Mesenchymal stem cell (in vitro differentiated cells and primary cell): ENCODE data around the gene SPDYE1.
A peak's percentile ranks its signal among the peaks of the same experiment; 100 is the strongest.

ENCODE experiments used
- DNase-seq: peaks from one replicate; pipeline ENCODE4 v3.0.0-alpha.2; 2013
- H2AFZ ChIP-seq: one replicate; pipeline ENCODE4 v1.6.1; 2013; ENCODE audit warnings: low read depth, mild to moderate bottlenecking, control low read depth, inconsistent platforms, low read length, moderate library complexity
- H2AK5ac ChIP-seq: 2 replicates; pipeline ENCODE4 v1.6.1; 2013; ENCODE audit warnings: low read length, moderate library complexity, mild to moderate bottlenecking, inconsistent platforms; ENCODE audit not compliant: severe bottlenecking
- H2BK120ac ChIP-seq: one replicate; pipeline ENCODE4 v1.6.1; 2013; ENCODE audit warnings: low read depth, mild to moderate bottlenecking, inconsistent platforms, low read length, moderate library complexity
- H2BK12ac ChIP-seq, 2 experiments: one replicate each; pipeline ENCODE4 v1.6.1; 2013; ENCODE audit warnings: inconsistent platforms in 2 of 2, low read length in 2 of 2, mild to moderate bottlenecking in 2 of 2, moderate library complexity in 2 of 2, control low read depth in 1 of 2
- H2BK15ac ChIP-seq: one replicate; pipeline ENCODE4 v1.6.1; 2013; ENCODE audit warnings: mild to moderate bottlenecking, low read depth, inconsistent platforms; ENCODE audit not compliant: poor library complexity, severe bottlenecking
- H2BK5ac ChIP-seq: 2 replicates; pipeline ENCODE4 v1.6.1; 2013; ENCODE audit warnings: low read depth, mild to moderate bottlenecking, low read length, control low read depth, inconsistent platforms; ENCODE audit not compliant: poor library complexity, severe bottlenecking
- H3K14ac ChIP-seq, 2 experiments: one replicate each; pipeline ENCODE4 v1.6.1; 2013; ENCODE audit warnings: inconsistent platforms in 2 of 2, low read length in 2 of 2, control low read depth in 1 of 2, mild to moderate bottlenecking in 1 of 2, moderate library complexity in 1 of 2
- H3K18ac ChIP-seq, 2 experiments: one replicate each; pipeline ENCODE4 v1.6.1; 2013; ENCODE audit warnings: inconsistent platforms in 2 of 2, low read length in 2 of 2, control low read depth in 1 of 2, low read depth in 1 of 2, mild to moderate bottlenecking in 1 of 2
- H3K23ac ChIP-seq, 2 experiments: one replicate each; pipeline ENCODE4 v1.6.1; 2013; ENCODE audit warnings: inconsistent platforms in 2 of 2, low read length in 2 of 2, mild to moderate bottlenecking in 2 of 2, moderate library complexity in 2 of 2, control low read depth in 1 of 2
- H3K27ac ChIP-seq: 2 replicates; pipeline ENCODE4 v1.5.1; 2013; ENCODE audit warnings: mild to moderate bottlenecking, moderate library complexity, low read length, control low read depth, inconsistent platforms; ENCODE audit not compliant: poor library complexity, severe bottlenecking
- H3K27me3 ChIP-seq, 2 experiments: 2 replicates each; pipeline versions ENCODE4 v1.6.1 to v1.7.0; 2013; ENCODE audit warnings: low read length in 2 of 2, mild to moderate bottlenecking in 2 of 2, moderate library complexity in 2 of 2, control low read depth in 1 of 2, inconsistent platforms in 1 of 2; ENCODE audit not compliant: control insufficient read depth in 1 of 2, insufficient read depth in 1 of 2
- H3K36me3 ChIP-seq, 2 experiments: 2 replicates each; pipeline versions ENCODE4 v1.6.1 to v1.7.0; 2013; ENCODE audit warnings: low read length in 2 of 2, control low read depth in 1 of 2, inconsistent platforms in 1 of 2, low read depth in 1 of 2, mild to moderate bottlenecking in 1 of 2; ENCODE audit not compliant: insufficient read depth in 2 of 2, control insufficient read depth in 1 of 2
- H3K4ac ChIP-seq, 2 experiments: one replicate each; pipeline ENCODE4 v1.6.1; 2013; ENCODE audit warnings: inconsistent platforms in 2 of 2, low read length in 2 of 2, mild to moderate bottlenecking in 2 of 2, moderate library complexity in 2 of 2, control low read depth in 1 of 2, low read depth in 1 of 2
- H3K4me1 ChIP-seq: 2 replicates; pipeline ENCODE4 v1.6.1; 2013; ENCODE audit warnings: low read depth, low read length, control low read depth; ENCODE audit not compliant: control insufficient read depth, insufficient read depth
- H3K4me2 ChIP-seq: 2 replicates; pipeline ENCODE4 v1.6.1; 2013; ENCODE audit warnings: low read length, mild to moderate bottlenecking, inconsistent platforms; ENCODE audit not compliant: poor library complexity, severe bottlenecking
- H3K4me3 ChIP-seq, 2 experiments: 2 replicates each; pipeline versions ENCODE4 v1.5.1 to v1.7.0; 2013; ENCODE audit warnings: low read length in 2 of 2, mild to moderate bottlenecking in 2 of 2, control low read depth in 1 of 2, low read depth in 1 of 2; ENCODE audit not compliant: insufficient read depth in 1 of 2
- H3K79me1 ChIP-seq: replicated peaks from 2 replicates; pipeline ENCODE4 v1.6.1; 2013; ENCODE audit warnings: mild to moderate bottlenecking, control low read depth, low read length, inconsistent platforms; ENCODE audit not compliant: poor library complexity, severe bottlenecking
- H3K9ac ChIP-seq: 2 replicates; pipeline ENCODE4 v1.7.0; 2013; ENCODE audit warnings: mild to moderate bottlenecking, low read length, moderate library complexity
- H3K9me3 ChIP-seq: 2 replicates; pipeline ENCODE4 v1.7.0; 2013; ENCODE audit warnings: mild to moderate bottlenecking, low read length; ENCODE audit not compliant: control insufficient read depth
- H4K8ac ChIP-seq: one replicate; pipeline ENCODE4 v1.6.1; 2013; ENCODE audit warnings: inconsistent platforms, mild to moderate bottlenecking, low read length, moderate library complexity
- H4K91ac ChIP-seq: one replicate; pipeline ENCODE4 v1.6.1; 2013; ENCODE audit warnings: mild to moderate bottlenecking, low read length, inconsistent platforms
- WGBS: methylation state at CpG from one replicate; pipeline ENCODE4 v1.1.7; 2013; ENCODE audit warnings: mixed read lengths; 5-methylcytosine and 5-hydroxymethylcytosine counted together

Gene SPDYE1

GRCh38 chr7:44043902-44044301 is 46.2 kb downstream of the SPDYE1 start:
- Histone ChIP-seq H3K79me1 (peaks cover 11% of the 10 kb centered on the region), H2BK15ac (no peak overlapping the region), H3K27ac (peak overlapping the region; percentile 79), H3K4me1 (peaks cover 21% of the 10 kb centered on the region), H2AFZ (peak overlapping the region; percentile 83), H3K4me2 (peak overlapping the region; percentile 87), H2BK5ac (no peak overlapping the region), H3K4me3 (peak overlapping the region in 1 of 2 experiments; percentile 92), H2BK120ac (peak overlapping the region; percentile 57), H3K36me3 (peaks cover 15 to 20% of the 10 kb centered on the region in 2 experiments), H2AK5ac (no peak overlapping the region), H3K9ac (peak overlapping the region; percentile 94), H3K4ac (peak overlapping the region; percentile 80 to 94), H3K27me3 (no peaks in the 10 kb centered on the region), H2BK12ac (no peak overlapping the region), H4K8ac (peak overlapping the region; percentile 94), H3K18ac (peak overlapping the region; percentile 90 to 98), H3K14ac (no peak overlapping the region), H3K9me3 (no peaks in the 10 kb centered on the region), H4K91ac (peak overlapping the region; percentile 95), H3K23ac (no peak overlapping the region)
- 31% methylated on average over 6 of the region's 8 CpGs for WGBS
- DNase-seq, result no peak

GRCh38 chr7:44044315-44045225 is 46.9 kb downstream of the SPDYE1 start, which contains the start of gene DBNL:
Gene DBNL (plus strand): TSS chr7:44044702. CDS start chr7:44044738, 36 bp downstream.
- H3K4me3 ChIP-seq, result peak within 1 kb of the TSS; percentile 92 to 94
- DNase-seq, result peak; percentile 90
- peak within 1 kb of the TSS; percentile 77 for H2AK5ac ChIP-seq
- peak within 1 kb of the TSS; percentile 93 to 98 for H3K18ac ChIP-seq
- peaks cover 17 to 23% of the 10 kb centered on the region in 2 experiments for H3K36me3 ChIP-seq
- peak within 1 kb of the TSS; percentile 87 for H3K4me2 ChIP-seq
- H3K27me3 ChIP-seq, result no peaks in the 10 kb centered on the region
- H3K4me1 ChIP-seq, result peaks cover 19% of the 10 kb centered on the region
- peak within 1 kb of the TSS; percentile 91 for H2BK15ac ChIP-seq
- peaks cover 14% of the 10 kb centered on the region for H3K79me1 ChIP-seq
- peak within 1 kb of the TSS in 1 of 2 experiments; percentile 82 for H3K14ac ChIP-seq
- H2BK120ac ChIP-seq, result peak within 1 kb of the TSS; percentile 57
- H2BK12ac ChIP-seq, result no peak within 1 kb of the TSS
- no peaks in the 10 kb centered on the region for H3K9me3 ChIP-seq
- peak within 1 kb of the TSS; percentile 58 for H2BK5ac ChIP-seq
- peak within 1 kb of the TSS; percentile 79 for H3K27ac ChIP-seq
- peak within 1 kb of the TSS; percentile 94 for H4K8ac ChIP-seq
- peak within 1 kb of the TSS; percentile 89 for H2AFZ ChIP-seq
- H4K91ac ChIP-seq, result peak within 1 kb of the TSS; percentile 95
- peak within 1 kb of the TSS; percentile 94 for H3K9ac ChIP-seq
- peak within 1 kb of the TSS; percentile 80 to 94 for H3K4ac ChIP-seq
- peak within 1 kb of the TSS in 1 of 2 experiments; percentile 94 for H3K23ac ChIP-seq
- WGBS, result under 1% methylated on average over 56 of the region's 74 CpGs

GRCh38 chr7:44045226-44046014 is 47.7 kb downstream of the SPDYE1 start:
- H3K4me2 ChIP-seq, result peak overlapping the region; percentile 77
- peak overlapping the region in 1 of 2 experiments; percentile 38 for H3K14ac ChIP-seq
- H2BK5ac ChIP-seq, result peak overlapping the region; percentile 58
- H3K23ac ChIP-seq, result no peak overlapping the region
- no peak overlapping the region for H2BK120ac ChIP-seq
- WGBS, result 30% methylated on average over 11 of the region's 15 CpGs
- no peaks in the 10 kb centered on the region for H3K27me3 ChIP-seq
- no peak overlapping the region for H2BK12ac ChIP-seq
- H3K36me3 ChIP-seq, result peaks cover 26 to 31% of the 10 kb centered on the region in 2 experiments
- H2BK15ac ChIP-seq, result no peak overlapping the region
- H2AFZ ChIP-seq, result peak overlapping the region; percentile 89
- no peaks in the 10 kb centered on the region for H3K9me3 ChIP-seq
- no peak overlapping the region for H4K91ac ChIP-seq
- H3K27ac ChIP-seq, result peak overlapping the region; percentile 55
- H3K4me1 ChIP-seq, result peaks cover 17% of the 10 kb centered on the region
- peak overlapping the region; percentile 77 for H2AK5ac ChIP-seq
- DNase-seq, result no peak
- peak overlapping the region; percentile 94 for H3K9ac ChIP-seq
- peaks cover 22% of the 10 kb centered on the region for H3K79me1 ChIP-seq
- H4K8ac ChIP-seq, result no peak overlapping the region
- H3K4ac ChIP-seq, result peak overlapping the region in 1 of 2 experiments; percentile 84
- H3K18ac ChIP-seq, result peak overlapping the region in 1 of 2 experiments; percentile 93
- H3K4me3 ChIP-seq, result peak overlapping the region; percentile 92 to 94
